HG03045 (cell line): ENCODE results near the gene OSBPL1A.

Source experiments
- ATAC-seq: cut with Tn5 transposase; IDR thresholded peaks from one replicate; pipeline ENCODE4 v1.9.1; 2021; ENCODE audit warnings: mild to moderate bottlenecking, moderate library complexity; ENCODE audit not compliant: unreplicated experiment

Gene OSBPL1A

DNA sequence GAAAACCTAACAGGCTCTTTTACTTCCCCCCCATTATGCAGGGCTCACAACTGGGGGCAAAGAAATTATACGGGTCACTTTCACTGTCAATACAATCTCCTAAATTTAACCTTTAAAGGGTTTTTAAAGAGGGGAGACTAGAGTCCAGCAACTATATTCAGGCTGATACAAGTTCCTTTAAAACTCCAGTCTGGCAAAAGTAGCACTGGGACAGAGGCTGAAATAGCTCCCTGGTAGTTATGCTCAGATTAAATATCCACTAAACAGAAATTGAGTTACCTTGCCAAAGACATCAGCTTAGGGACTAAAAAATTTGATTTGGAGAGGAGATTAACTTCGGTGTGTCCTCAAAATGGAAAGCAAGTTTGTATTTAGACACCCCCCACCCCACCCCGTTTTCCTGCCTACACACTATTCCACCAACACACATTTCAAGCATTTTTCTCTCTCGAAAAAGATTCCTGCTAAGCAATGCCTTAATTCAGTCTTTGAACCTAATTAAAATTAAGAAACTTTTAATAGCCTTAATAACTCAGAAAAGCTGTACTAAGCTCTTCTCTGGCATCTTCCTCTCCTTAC lies 127.2 kb downstream of the OSBPL1A start:
- ATAC-seq, result no peak

- no peak for ATAC-seq
Observed at GRCh38 chr18:24268784-24269550, 128.7 kb downstream of the OSBPL1A start.

- no peak for ATAC-seq
Observed at GRCh38 chr18:24267878-24268277, 129.7 kb downstream of the OSBPL1A start.

- ATAC-seq, result no peak
Observed at GRCh38 chr18:24266131-24266530, 131.5 kb downstream of the OSBPL1A start.

DNA sequence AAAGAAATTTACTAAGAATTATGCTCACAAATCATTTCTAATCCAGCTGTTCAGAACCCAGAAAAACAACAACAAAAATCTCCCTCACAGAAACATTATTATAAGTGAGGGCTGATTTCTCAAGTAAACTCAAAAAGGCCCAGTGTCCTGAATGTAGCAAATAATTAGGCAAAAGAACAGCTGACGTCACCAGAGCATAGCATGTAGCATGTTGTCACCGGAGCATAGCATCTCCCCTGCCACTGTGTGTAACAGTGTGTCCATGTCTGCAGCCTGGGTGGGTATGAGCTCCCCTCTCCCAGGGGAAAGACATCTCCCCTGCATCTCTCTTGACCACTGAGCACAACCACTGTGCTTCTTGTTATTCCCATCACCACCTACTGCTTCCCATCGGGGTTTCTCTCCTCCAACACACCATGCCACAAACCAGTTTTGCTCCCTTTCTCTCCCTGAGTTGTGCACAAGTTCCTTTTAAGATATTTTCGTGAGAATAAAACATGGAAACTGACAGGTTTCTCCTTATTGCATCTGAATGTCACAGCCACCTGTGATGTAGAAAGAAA lies 132.0 kb downstream of the OSBPL1A start:
- no peak for ATAC-seq

DNA sequence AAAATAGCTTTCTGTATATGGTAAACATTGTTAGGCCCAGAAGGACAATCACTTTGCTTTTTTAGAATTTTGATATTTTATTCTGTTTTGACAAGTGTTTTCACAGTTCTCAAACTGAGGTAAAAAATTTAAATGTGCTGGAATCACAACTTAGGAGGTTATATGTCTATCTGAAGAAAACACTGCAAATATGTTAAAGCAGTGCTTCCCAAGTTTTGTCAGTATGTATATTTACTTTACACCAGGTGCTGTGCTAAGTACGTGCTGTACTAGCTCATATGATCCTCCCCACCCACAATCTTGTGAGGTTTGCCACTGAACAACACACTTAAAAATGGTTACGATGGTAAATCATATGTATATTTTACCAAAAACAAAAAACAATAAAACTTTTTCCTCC lies 134.6 kb downstream of the OSBPL1A start:
- ATAC-seq, result no peak

GRCh38 chr18:24262087-24262486 lies 135.5 kb downstream of the OSBPL1A start:
- no peak for ATAC-seq

DNA sequence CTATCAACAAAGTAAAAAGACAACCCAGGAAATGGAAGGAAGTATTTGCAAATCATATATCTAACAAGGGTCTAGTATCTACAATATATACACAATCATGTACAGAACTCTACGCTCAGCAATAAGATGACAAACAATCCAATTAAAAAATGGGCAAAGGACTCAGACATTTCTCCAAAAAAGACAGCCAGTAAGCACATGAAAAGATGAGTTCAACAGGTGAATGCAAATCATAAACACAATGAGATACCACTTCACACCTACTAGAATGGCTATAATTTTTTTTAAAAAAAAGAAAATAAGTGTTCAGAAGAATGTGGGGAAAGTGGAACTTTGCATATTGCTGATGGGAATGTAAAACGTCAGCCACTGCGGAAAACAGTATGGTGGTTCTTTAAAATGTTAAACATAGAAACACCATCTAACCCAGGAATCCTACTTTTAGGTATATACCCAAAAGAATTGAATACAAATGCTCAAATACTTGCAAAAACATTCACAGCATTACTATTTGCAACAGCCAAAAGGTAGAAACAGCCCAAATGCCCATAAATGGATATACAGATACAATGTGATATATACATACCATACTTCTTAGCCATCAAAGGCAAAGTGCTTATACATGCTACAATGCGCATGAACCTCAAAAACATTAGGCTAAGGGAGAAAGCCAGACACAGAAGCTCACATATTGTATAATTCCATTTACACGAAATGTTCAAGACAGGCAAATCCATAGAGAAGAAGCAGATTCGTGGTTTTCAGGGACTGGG lies 137.6 kb downstream of the OSBPL1A start:
- ATAC-seq, result no peak

GRCh38 chr18:24254071-24254470 lies 143.6 kb downstream of the OSBPL1A start:
- ATAC-seq, result no peak

DNA sequence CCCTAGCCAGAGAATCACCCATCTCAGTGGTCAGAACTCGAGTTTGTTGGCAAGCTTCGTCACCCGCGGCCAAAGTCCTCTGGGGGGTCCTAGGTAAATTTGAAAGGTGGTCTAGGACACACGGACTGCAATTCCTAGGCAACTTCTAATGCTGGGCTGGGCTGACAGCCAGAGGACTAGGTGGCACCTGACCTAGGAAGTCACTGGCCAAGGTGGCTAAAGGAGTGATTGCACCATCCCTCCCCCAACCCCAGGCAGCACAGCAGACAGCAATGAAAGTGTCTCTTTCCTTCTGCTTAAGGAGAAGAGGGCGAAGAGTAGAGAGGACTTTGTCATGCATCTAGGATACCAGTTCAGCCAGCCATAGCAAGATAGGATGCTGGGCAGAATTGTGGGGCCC lies 147.9 kb downstream of the OSBPL1A start:
- ATAC-seq, result no peak

- no peak for ATAC-seq
Observed at GRCh38 chr18:24248359-24248758, 149.3 kb downstream of the OSBPL1A start.

DNA sequence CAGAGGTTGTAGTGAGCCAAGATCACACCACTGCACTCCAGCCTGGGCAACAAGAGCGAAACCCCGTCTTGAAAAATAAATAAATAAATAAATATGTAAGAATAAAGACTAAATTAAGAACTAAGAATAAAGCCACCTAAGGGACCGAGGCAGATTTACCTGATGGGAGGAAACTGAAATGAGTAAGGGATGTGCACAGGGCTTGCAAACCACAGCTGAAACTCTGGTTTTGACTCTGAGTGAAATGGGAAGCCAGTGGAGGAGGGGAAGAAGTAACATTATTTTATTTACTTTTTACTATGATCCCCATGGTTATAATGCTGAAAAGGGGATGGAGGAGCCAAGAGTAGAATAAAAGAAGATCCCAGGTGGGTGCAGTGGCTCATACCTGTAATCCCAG lies 151.5 kb downstream of the OSBPL1A start:
- no peak for ATAC-seq

GRCh38 chr18:24244698-24245097 lies 152.9 kb downstream of the OSBPL1A start:
- no peak for ATAC-seq

- ATAC-seq, result no peak
Observed at GRCh38 chr18:24243677-24244076, 153.9 kb downstream of the OSBPL1A start.

GRCh38 chr18:24239341-24239740 lies 158.3 kb downstream of the OSBPL1A start:
- no peak for ATAC-seq

- ATAC-seq, result no peak
Observed at GRCh38 chr18:24238387-24238786, 159.2 kb downstream of the OSBPL1A start.

GRCh38 chr18:24234850-24235418 lies 162.7 kb downstream of the OSBPL1A start:
- ATAC-seq, result no peak

DNA sequence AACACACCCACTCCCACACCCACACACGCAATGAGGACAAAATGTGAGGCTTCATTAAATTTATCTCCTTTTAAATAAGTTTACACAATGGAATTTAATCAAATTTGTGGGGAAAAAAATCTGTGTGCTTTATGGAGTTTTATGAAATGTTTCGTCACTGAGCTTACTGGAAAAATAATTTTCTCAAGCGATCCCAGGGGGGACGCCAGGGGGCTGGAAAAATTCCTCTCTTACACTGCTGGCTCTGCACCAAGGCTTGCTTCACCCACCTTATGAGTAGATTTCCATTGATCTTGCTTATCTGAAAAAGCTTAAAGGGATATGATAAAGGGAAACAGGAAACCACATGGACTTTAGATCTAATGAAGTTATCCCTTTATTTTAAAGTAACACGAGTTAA lies 163.3 kb downstream of the OSBPL1A start:
- no peak for ATAC-seq

DNA sequence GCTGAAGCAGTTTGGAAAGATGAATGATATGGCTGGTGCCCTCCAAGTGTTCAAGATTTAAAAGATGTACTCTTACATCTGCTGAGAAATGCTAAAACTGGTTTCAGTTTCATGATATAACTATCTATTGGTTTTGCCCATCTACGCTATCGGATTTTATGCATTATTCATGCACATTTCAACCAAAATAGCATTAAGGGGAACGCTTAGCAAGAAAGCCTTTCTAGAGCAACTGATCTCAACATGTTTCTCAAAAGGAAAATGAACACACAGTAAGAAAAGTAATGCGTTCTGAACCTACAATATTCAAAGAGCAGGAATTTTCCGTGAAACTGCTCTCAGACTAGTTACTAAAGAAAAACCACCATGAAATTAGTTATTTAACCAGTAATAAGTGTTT lies 164.8 kb downstream of the OSBPL1A start:
- no peak for ATAC-seq

- ATAC-seq, result no peak
Observed at GRCh38 chr18:24231773-24232735, 165.6 kb downstream of the OSBPL1A start.
